GM19455 (cell line): ENCODE results near the gene NDUFS7.

Experiments used
- ATAC-seq: cut with Tn5 transposase; IDR thresholded peaks from one replicate; pipeline ENCODE4 v1.9.1; 2021; ENCODE audit not compliant: unreplicated experiment

The NDUFS7 gene

GRCh38 chr19:1364070-1364704 lies 19.5 kb upstream of the NDUFS7 start:
- ATAC-seq = no peak

GRCh38 chr19:1365319-1366269 lies 18.1 kb upstream of the NDUFS7 start:
- no peak for ATAC-seq

DNA sequence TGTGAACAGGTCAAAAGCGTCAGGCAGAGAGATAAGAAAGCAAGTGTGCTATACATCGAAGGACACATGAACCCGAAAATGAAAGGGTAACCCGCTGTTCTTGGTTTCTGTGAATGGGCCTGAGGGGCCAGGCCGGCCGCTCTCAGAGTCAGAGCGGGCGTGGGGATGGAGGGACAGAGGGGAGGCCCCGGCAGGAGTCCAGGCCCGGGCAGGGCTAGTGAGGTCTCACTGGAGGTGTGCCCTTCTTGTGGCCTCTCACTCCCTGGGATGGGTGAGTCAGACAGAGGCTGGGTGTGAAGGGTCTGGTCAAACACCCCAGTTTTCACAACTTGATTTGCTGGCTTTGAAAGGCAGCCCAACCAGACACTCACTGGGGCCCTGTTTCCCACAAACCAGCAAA lies 17.4 kb upstream of the NDUFS7 start:
- ATAC-seq = no peak

GRCh38 chr19:1366899-1367870 lies 16.5 kb upstream of the NDUFS7 start:
- ATAC-seq = no peak

- ATAC-seq = no peak
Observed at GRCh38 chr19:1369214-1369805, 14.4 kb upstream of the NDUFS7 start.

DNA sequence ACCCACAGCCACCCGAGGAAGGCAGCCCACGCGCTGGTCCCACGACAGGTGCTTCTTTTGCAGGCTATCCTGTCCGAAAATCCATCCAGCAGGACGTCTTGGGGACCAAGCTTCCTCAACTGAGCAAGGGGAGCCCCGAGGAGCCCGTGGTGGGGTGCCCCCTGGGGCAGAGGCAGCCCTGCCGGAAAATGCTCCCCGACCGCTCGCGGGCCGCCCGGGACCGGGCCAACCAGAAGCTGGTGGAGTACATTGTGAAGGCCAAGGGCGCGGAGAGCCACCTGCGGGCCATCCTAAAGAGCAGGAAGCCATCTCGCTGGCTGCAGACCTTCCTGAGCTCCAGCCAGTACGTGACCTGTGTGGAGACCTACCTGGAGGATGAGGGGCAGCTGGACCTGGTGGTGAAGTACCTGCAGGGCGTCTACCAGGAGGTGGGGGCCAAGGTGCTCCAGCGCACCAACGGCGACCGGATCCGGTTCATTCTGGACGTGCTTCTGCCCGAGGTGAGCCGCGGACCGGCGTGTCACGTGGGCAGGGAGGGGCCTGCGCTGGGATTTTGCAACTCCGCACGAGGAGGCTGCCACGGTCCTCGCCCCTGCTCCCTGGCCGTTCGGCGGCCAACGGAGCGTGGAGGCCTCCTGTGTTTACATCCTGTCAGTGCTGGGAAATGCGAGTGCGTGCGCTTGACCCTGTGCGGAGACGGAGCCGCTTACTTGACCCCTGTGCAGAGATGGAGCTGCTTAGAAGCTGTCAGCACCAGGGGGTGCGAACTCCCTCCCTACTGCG lies 12.9 kb upstream of the NDUFS7 start:
- no peak for ATAC-seq

GRCh38 chr19:1373042-1373533 lies 10.6 kb upstream of the NDUFS7 start:
- ATAC-seq = no peak

GRCh38 chr19:1373534-1374249 lies 10.0 kb upstream of the NDUFS7 start:
- no peak for ATAC-seq

- no peak for ATAC-seq
Observed at GRCh38 chr19:1374250-1374577, 9.5 kb upstream of the NDUFS7 start.

GRCh38 chr19:1376415-1376805 lies 7.3 kb upstream of the NDUFS7 start:
- no peak for ATAC-seq

DNA sequence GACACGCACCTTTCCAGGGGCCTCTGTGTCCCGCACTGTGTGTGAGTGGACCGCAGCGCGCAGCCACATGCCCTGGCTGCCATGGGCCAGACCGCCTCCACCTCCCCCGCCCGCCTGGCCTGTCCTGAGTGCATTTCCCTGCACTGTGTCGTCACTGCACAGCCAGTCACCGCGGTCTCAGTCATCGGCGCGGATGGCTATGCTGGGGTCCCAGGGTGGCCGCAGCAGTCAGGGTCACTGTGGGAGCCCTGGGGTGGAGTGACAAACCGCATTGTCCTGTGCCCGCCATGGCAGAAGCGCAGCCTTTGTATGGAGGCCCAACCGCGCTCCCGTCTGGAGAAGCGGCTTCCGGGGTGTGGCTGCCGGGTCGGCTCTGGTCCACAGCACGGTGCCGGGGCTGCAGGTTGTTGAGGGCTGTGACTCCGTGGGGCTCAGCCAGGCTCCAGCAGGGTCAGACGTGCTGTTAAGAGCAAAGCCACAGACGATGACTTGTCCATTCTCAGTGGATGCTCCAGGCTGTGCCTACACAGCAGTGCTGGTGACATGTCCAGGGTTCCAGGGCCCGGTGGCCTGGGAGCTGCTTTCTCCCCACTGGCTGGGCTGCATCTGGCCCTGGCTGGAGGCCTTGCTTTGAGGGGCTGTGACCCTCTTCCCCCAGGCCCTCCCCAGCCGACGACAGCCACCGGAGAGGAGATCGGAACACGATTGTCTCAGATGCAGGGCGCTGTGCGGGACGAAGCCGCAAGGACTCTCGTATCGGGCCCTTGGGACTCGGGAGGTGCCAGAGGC lies 6.3 kb upstream of the NDUFS7 start:
- ATAC-seq = no peak

DNA sequence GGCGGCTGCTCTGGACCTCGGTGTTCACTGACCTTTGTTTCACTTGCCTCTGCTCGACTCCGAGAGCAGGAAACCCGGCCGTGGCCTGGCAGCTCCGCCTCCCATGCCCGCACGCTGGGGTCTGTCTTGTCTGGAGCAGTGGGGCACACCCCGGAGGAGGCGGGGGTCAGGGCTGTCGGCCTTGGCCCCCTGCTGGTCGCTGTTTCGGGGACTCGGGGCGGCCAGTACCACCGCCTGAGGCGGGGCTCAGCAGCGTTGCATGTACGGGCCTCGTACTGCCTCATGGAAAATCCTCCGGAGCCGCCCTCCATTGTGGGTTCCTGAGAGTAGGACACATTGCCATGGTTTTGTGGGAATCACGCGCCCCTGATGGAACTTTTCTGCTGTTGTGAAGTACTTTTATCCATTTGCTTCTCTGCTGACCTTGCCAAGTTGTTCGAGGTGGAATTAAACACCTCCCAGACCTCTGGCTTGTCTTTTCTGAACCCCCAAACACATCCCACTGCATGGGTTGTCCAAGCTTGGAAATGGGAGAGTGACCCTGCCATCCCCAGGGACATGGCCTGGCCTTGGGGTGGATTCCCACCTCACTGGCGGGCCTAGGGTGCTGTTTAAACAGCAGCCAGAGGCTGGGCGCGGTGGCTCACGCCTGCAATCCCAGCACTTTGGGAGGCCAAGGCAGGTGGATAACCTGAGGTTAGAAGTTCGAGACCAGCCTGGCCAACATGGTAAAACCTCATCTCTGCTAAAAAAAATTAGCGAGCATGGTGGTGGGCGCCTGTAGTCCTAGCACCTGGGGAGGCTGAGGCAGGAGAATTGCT lies 5.5 kb upstream of the NDUFS7 start:
- ATAC-seq = no peak

DNA sequence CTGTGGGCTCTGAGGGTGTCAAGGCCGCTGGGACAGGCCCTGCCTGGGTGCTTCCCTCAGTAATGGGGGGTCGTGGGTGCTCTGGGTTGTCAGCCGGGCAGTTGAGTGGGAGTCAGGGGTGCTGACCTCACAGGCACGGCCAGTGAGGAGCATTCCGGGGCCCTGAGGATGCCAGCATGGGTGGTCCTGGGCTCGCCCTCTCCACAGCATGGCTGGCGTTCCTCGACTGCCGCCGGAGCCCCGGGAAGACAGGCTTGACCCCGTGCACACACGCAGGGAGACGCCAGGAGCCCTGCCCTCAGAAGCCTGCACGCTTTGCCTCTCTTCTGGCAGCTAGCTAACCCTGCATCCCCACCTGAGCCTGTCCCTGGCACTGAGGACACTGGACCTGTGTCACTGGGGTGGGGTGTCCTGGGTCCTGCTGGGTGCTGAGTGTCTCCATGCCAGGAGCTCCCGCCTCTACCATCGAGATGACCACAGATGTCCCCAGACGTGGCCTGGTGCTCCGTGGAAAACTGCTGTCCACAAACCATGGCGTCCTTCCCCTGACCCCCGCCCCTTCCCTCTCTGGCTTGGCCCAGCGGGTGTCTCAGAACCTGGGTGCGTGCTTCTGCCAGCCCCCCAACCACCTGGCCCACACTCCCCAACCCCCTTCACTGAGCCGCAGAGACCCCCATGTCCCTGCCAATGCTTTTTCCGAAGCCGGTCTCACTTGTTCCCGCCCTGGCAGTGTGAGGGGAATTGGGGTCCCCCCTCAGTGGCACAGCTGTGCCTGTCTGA lies 4.4 kb upstream of the NDUFS7 start:
- no peak for ATAC-seq

GRCh38 chr19:1379961-1380489 lies 3.7 kb upstream of the NDUFS7 start:
- no peak for ATAC-seq

GRCh38 chr19:1382250-1382649 lies 1.5 kb upstream of the NDUFS7 start:
- ATAC-seq = no peak

- ATAC-seq = no peak
Observed at GRCh38 chr19:1383017-1383311, 743 bp upstream of the NDUFS7 start.

- ATAC-seq = peak; percentile 1
Observed at GRCh38 chr19:1384085-1384462, 367 bp downstream of the NDUFS7 start.
